NCI-H748 treated with DMSO at 0.1 percent for 48 hours (cell line): Measurements from ENCODE around the gene S100A14.
"Not testable (repeated sequence)": the region's sequence is repeated elsewhere in the genome, so short reads cannot be mapped to it uniquely, and the experiment has no call there.

Source experiments
- DNase-seq: peaks from one replicate; lab custom pipeline; 2025; lab: John Stamatoyannopoulos, UW

Gene S100A14

GRCh38 chr1:153586347-153586746 is 29.8 kb downstream of the S100A14 start:
- no peak for DNase-seq

- no peak for DNase-seq
Measured at GRCh38 chr1:153585006-153585405, 31.1 kb downstream of the S100A14 start.

DNA sequence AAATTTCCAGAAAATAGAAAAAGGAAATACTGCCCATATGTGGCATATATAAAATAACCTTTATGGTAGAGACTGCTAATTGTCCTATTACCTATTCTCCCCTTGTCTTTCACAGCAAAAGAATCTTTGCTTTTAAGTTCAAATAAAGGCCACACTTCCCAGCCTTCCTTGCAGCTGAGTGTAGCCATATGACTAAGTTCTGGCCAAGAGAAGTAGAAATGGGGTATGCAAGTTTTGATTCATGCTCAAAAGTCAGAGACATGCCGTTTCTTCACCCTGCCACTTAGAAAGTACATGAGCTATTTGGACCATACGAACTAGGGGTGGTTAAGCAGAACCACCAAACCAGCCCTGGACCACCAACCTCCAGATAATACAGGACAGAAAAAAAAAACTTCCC is 32.1 kb downstream of the S100A14 start:
- no peak for DNase-seq

DNA sequence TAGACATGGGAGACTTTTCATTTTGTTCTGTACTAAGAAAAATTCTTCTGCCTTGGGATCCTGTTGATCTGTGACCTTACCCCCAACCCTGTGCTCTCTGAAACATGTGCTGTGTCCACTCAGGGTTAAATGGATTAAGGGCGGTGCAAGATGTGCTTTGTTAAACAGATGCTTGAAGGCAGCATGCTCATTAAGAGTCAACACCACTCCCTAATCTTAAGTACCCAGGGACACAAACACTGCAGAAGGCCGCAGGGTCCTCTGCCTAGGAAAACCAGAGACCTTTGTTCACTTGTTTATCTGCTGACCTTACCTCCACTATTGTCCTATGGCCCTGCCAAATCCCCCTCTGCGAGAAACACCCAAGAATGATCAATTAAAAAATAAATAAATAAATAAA is 32.6 kb downstream of the S100A14 start:
- DNase-seq, result not testable (repeated sequence)

DNA sequence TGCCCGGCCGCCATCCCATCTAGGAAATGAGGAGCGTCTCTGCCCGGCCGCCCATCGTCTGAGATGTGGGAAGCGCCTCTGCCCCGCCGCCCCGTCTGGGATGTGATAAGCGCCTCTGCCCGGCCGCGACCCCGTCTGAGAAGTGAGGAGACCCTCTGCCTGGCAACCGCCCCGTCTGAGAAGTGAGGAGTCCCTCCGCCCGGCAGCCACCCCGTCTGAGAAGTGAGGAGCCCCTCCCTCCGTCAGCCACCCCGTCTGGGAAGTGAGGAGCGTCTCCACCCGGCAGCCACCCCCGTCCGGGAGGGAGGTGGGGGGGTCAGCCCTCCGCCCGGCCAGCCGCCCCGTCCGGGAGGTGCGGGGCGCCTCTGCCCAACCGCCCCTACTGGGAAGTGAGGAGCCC is 33.3 kb downstream of the S100A14 start:
- not testable (repeated sequence) for DNase-seq

- DNase-seq, result no peak
Measured at GRCh38 chr1:153578936-153579335, 37.2 kb downstream of the S100A14 start.

DNA sequence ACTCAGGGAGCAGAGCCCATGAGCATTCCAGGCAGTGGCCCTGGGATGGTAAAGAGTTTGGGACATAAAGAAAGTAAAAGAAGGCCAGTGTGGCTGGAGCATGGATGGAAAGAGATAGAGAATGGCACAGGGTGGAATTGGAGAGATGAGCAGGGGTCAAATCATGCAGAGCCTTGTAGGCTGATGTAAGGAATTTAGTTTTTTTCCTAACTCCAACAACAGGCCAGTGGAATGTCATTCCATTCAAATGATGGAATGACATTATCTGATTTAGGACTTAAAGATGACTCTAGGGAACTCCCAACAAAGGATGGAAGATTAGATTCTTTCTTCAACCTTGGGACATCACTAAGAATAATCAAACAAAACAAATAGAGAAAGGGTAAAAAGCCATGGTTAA is 37.6 kb downstream of the S100A14 start:
- no peak for DNase-seq

GRCh38 chr1:153577624-153578051 is 38.5 kb downstream of the S100A14 start:
- DNase-seq, result no peak

DNA sequence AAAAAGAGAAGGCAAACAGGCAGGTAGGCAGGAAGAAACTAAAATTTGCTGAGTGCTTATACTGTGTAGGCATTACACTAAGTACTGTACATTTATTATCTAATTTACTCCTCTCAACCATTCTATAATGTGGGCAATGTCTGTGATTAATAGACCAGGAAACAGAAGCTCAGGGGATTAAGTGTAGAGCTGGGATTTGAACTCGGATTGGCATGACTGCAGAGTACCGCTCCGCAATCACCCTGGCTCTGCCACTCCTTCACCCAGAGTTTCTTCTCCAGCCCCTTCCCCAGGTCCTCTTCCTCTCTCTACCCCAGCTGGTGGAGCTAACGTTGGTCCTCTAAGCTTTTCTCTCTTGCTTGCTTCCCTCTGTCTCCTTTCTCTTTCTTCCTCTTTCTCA is 39.0 kb downstream of the S100A14 start:
- no peak for DNase-seq

DNA sequence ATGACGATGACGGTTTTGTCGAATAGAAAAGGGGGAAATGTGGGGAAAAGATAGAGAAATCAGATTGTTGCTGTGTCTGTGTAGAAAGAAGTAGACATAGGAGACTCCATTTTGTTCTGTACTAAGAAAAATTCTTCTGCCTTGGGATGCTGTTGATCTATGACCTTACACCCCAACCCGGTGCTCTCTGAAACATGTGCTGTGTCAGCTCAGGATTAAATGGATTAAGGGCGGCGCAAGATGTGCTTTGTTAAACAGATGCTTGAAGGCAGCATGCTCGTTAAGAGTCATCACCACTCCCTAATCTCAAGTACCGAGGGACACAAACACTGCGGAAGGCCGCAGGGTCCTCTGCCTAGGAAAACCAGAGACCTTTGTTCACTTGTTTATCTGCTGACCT is 40.6 kb downstream of the S100A14 start:
- not testable (repeated sequence) for DNase-seq

DNA sequence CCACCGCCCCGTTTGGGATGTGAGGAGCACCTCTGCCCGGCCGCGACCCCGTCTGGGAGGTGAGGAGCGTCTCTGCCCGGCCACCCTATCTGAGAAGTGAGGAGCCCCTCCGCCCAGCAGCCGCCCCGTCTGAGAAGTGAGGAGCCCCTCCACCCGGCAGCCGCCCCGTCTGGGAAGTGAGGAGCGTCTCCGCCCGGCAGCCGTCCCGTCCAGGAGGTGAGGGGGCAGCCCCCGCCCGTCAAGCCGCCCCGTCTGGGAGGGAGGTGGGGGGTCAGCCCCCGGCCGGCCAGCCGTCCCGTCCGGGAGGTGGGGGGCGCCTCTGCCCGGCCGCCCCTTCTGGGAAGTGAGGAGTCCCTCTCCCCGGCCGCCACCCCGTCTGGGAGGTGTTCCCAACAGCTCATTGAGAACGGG is 41.0 kb downstream of the S100A14 start:
- DNase-seq, result not testable (repeated sequence)

- DNase-seq, result no peak
Measured at GRCh38 chr1:153573351-153573750, 42.8 kb downstream of the S100A14 start.

- DNase-seq, result peak; percentile 16
Measured at GRCh38 chr1:153572569-153573015, 43.5 kb downstream of the S100A14 start.

GRCh38 chr1:153571706-153572105 is 44.4 kb downstream of the S100A14 start:
- no peak for DNase-seq

DNA sequence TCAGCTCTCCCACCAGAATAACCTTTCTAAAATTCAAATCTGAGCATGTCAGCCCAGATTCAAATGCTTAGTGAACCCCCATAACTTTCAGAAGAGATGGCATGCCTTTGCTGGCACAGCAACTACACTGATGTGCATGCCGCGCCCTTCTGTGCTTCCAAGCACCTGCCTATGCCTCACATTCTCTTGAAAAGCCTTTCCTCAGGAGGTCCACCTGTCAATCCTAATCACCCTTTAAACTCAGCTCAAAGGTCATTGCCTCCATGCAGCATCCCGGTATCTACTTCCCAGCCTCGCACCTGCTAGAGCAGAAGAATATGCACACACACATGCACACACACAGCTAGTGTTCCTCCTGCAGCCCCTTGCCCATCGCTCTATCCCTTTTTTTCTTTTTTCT is 45.3 kb downstream of the S100A14 start:
- DNase-seq, result no peak

- no peak for DNase-seq
Measured at GRCh38 chr1:153569465-153569864, 46.7 kb downstream of the S100A14 start.

GRCh38 chr1:153568367-153569099 is 47.6 kb downstream of the S100A14 start:
- DNase-seq, result peak; percentile 78

DNA sequence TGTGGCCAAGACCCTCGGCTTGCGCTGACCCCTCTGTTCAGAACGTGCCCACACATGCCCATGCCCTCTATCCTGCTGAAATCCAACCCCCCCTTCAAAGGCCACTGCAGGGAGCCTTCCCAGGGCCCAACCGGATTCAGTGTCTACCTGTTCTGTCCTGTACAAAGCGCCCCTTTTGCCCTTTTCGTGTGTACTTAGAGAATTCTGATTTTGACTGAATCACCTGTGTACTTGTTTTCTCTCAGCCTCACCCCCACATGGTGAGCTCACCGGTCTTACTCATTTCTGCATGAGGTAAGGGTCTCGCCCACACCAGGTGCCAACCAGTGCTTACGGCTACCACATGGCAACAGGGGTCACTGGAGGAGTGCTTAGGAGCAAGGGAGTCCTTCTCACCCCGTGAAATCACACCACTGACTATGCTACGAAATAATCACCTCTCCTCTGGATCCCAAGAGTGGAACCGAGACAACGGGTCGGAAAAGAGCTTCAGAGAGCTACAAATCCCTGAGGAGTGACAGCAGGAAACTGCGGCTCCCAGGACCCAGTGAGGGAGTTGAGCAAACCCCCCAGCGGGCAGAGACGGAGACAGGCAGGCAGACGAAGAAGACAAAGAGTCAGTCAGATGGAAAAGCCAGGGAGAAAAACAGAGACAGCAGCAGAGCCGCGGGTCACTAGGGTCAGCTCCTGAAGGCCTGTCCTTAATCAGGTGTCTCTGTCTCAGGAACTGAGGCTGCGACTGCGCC is 48.3 kb downstream of the S100A14 start:
- DNase-seq, result no peak

DNA sequence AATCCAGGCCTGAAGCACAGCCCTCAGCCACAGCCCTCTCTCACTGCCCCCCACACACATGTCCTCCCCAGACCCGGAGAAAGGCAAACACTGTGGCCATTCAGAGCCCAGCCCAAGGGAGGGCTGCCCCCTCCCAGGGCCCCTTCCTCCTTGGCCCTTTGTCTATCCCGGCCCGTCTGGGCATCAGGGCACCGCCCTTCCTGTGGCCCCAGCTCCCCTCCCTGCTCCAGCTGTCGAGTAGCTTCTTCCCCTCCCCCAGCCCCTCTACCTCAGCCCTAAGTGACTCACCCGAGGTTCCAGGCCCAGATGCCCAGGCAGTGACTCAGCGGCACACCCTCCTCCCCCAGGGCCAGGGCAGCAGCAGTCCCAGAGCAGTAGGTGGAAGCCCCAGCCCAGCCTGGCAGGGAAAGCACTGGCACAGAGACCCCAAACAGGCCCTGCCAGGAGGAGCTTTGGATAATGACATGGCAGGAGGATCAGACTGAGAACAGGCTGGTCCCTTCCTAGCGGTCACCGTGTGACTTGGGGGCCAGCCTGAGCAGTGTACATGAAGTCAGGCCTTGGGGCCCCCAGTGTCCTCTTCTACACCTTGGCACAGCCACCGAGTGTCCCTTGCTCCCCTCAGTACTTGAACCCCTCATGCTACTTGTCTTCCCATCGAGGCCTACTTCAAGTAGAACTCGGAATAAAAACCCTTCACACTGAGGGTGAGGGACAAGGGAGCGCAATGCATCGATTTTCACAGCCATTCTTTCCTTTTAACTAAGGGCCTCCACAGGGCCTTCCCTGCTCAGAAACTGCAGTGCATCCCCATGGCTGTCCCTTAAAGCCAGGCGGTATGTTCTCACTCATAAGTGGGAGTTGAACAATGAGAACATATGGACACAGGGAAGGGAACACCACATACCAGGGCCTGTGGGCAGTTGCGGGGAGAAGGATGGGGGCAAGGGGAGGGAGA is 49.4 kb downstream of the S100A14 start:
- DNase-seq, result no peak

DNA sequence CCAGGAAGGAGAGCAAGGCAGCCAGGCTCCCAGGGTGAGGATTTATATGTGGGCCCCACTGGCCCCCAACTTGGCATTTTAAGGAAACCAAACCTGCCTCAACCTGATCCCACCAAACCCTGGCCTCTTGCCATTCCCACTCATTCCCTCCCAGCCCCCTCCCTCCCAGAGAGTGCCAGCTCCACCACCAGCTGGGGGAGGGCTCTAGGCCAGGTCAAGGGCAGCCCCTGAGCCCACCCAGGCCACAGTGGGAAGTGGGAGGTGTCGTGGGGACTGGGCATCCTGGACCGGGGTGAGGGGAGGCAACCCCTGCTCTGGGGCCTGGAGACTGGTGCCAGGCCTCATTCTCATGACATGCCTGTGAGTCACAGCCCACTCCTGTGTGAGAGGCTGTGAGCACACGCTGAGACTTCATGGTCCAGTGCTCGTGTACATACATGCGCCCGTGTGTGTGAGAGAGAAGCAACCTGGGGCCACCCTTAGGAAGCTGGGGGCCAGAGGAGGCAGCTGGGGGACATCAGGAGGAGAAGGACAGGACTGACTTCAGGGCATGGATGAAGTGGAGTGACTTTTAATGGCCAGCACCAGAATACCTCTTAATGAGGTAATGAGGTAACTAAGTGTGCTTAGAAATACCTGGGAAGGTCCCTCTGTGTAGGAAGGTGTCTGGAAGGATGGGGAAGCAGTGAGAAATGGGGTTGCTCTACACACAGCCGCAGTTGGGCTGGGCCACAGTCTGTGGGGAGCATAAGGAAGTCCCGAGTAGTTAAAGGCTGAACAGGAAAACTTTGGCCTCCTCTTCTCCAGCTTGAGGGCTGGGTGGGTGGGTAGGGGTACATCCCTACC is 50.4 kb downstream of the S100A14 start, which contains the start of gene S100A2:
Gene S100A2 (minus strand): TSS at position 316 of the 846 bp plus-strand sequence. CDS start 1,967 bp downstream, outside the sequence.
- DNase-seq, result no peak
